ENCODE data around the gene ZNF880. TPM values are rescaled to one million over a fixed set of nuclear protein-coding genes. Genes with fewer than 3 reads are reported as not detected.

Gene ZNF880
- polyA plus RNA-seq, 1 of the 3 experiments (the other 2 are of a cell fraction): 22.6 TPM

- Histone ChIP-seq H3K27me3 (ENCODE audit: insufficient read depth) (no peaks in the 10 kb centered on the region), H2AFZ (ENCODE audit: low read depth) (peak within 1 kb of the TSS; percentile 99), H3F3A (replicated peaks; ENCODE audit: insufficient read depth) (no peaks in the 10 kb centered on the region), H3K9me3 (peaks cover 6% of the 10 kb centered on the region; the same call in 1 of the 2 replicates), H3K4me3 (ENCODE audit: low read depth in 2 of 2, low read length in 1 of 2) (peak within 1 kb of the TSS; percentile 92 to 98), H3K4me1 (ENCODE audit: control insufficient read depth in 1 of 2, insufficient read depth in 2 of 2, low read depth in 1 of 2, low read length in 1 of 2) (no peaks in the 10 kb centered on the region; a peak in 1 of 4 replicates), H3K4me2 (peak within 1 kb of the TSS; percentile 88), H3K36me3 (replicated peaks in 1 of 2; ENCODE audit: control insufficient read depth in 1 of 2, insufficient read depth in 2 of 2, low read length in 1 of 2) (peaks cover 3 to 4% of the 10 kb centered on the region in 2 experiments), H3K27ac (ENCODE audit: low read depth in 2 of 2, low read length in 1 of 2) (peak within 1 kb of the TSS; percentile 61 to 72), H3K79me2 (ENCODE audit: insufficient read depth) (peaks cover 6% of the 10 kb centered on the region; the same call in 1 of the 2 replicates), H4K20me1 (ENCODE audit: insufficient read depth) (no peaks in the 10 kb centered on the region), H3K9me2 (no peaks in the 10 kb centered on the region), H3K9ac (peak within 1 kb of the TSS; percentile 93)
- ChIA-PET POLR2A (interaction anchor here (1.0 to 1.4 kb wide), 3 partner anchors 9 to 63 kb away, joined by 3 to 8 read pairs (median 5); partner anchors contain the start of gene ZNF880), CTCF (no interaction called here)
- peak; percentile 93 for DNase-seq
- WGBS (ENCODE audit: low lambda C conversion rate): 12% methylated on average over 51 of the region's 55 CpGs
- 0 out of 2 replicates have a peak, but pooled peaks have one; percentile 62 for TF ChIP-seq SIN3A (IDR thresholded peaks at IDR 0.05; ENCODE audit: borderline replicate concordance, low read depth, low read length)
- TF ChIP-seq CHD2 (IDR thresholded peaks at IDR 0.05; ENCODE audit: low read length, partially characterized antibody): peak; percentile 76
- TF ChIP-seq POLR2AphosphoS5 (IDR thresholded peaks at IDR 0.05; ENCODE audit: low read depth, low read length): peak; percentile 79
- TF ChIP-seq NRF1 (IDR thresholded peaks at IDR 0.05; ENCODE audit: low read depth, low read length): peak; percentile 80
- TF ChIP-seq RXRA (IDR thresholded peaks at IDR 0.05; ENCODE audit: borderline replicate concordance, low read depth): no peak
- peak; percentile 57; the same call in 1 of the 2 replicates for TF ChIP-seq TAF1 (IDR thresholded peaks at IDR 0.05; ENCODE audit: borderline replicate concordance, low read depth, low read length)
- TF ChIP-seq RFX5 (IDR thresholded peaks at IDR 0.05; ENCODE audit: low read length): no peak
- TF ChIP-seq MXI1 (IDR thresholded peaks at IDR 0.05; ENCODE audit: low read depth, low read length): peak; percentile 89
- TF ChIP-seq SMC3 (IDR thresholded peaks at IDR 0.05; ENCODE audit: low read depth, low read length): no peak
- TF ChIP-seq, protein P1, sequence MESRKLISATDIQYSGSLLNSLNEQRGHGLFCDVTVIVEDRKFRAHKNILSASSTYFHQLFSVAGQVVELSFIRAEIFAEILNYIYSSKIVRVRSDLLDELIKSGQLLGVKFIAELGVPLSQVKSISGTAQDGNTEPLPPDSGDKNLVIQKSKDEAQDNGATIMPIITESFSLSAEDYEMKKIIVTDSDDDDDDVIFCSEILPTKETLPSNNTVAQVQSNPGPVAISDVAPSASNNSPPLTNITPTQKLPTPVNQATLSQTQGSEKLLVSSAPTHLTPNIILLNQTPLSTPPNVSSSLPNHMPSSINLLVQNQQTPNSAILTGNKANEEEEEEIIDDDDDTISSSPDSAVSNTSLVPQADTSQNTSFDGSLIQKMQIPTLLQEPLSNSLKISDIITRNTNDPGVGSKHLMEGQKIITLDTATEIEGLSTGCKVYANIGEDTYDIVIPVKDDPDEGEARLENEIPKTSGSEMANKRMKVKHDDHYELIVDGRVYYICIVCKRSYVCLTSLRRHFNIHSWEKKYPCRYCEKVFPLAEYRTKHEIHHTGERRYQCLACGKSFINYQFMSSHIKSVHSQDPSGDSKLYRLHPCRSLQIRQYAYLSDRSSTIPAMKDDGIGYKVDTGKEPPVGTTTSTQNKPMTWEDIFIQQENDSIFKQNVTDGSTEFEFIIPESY (IDR thresholded peaks at IDR 0.05; ENCODE audit: borderline replicate concordance, low read depth): no peak
- peak; percentile 82 for TF ChIP-seq GABPA (IDR thresholded peaks at IDR 0.05; ENCODE audit: low read depth)
- TF ChIP-seq, protein P2, sequence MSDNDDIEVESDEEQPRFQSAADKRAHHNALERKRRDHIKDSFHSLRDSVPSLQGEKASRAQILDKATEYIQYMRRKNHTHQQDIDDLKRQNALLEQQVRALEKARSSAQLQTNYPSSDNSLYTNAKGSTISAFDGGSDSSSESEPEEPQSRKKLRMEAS (IDR thresholded peaks at IDR 0.05; ENCODE audit: low read depth): peak; percentile 71
- no peak for TF ChIP-seq YY1 (IDR thresholded peaks at IDR 0.05; ENCODE audit: low read depth)
- TF ChIP-seq ELF1 (IDR thresholded peaks at IDR 0.05): peak; percentile 95
These were observed 33.5 kb upstream of the ZNF880 start, which contains the start of gene ZNF610 for GRCh38 chr19:52336117-52336790. Gene ZNF610 (plus strand): TSS chr19:52336243. CDS start chr19:52349173, 12,930 bp downstream.
